GM19328 (cell line): ENCODE results near the gene SIGLEC12.
"Not testable (repeated sequence)": the region's sequence is repeated elsewhere in the genome, so short reads cannot be mapped to it uniquely, and the experiment has no call there.

Source experiments
- ATAC-seq: cut with Tn5 transposase; IDR thresholded peaks from one replicate; pipeline ENCODE4 v1.9.1; 2021; ENCODE audit warnings: mild to moderate bottlenecking, moderate library complexity; ENCODE audit not compliant: unreplicated experiment

SIGLEC12 gene

GRCh38 chr19:51485960-51486660 is 15.5 kb downstream of the SIGLEC12 start:
- no peak for ATAC-seq

- no peak for ATAC-seq
Measured at GRCh38 chr19:51480590-51480989, 21.0 kb downstream of the SIGLEC12 start.

DNA sequence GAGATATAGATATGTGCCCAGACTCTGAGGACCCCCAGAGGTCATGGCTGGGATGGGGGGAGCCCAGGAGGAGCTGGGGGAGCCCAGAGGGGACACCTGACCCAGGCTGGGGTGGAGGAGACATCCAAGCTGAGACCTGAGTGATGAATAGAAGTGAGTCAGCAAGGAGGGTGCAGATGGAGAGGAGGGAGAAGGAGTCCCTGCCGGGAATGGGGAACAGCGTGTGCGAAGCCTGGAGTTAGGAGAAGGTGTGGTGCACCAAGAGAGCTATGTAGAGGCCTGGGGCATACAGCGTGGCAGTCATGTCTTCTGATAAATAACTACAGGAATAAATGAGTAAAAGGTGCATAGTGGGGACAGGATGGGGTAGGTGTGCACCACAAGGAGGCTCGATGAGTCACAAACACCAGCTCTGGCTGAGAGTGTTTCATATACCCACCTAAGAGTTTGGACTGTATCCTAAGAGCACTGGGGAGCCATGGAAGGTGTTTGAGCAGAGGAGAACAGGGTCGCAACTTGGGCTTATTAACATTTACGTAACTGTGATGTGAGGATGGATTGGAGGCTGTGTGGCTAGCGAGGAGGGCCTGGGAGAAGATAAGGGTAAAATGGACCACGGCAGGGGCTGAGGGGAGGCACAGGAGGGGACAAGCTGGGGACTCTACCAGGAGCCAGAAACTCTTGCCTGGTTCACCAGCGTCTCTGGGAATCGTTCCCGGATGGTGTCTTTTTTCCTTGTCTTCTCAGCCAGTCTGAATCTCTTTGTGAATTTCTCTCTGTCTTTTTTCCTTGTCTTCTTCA is 21.9 kb downstream of the SIGLEC12 start:
- ATAC-seq: no peak

DNA sequence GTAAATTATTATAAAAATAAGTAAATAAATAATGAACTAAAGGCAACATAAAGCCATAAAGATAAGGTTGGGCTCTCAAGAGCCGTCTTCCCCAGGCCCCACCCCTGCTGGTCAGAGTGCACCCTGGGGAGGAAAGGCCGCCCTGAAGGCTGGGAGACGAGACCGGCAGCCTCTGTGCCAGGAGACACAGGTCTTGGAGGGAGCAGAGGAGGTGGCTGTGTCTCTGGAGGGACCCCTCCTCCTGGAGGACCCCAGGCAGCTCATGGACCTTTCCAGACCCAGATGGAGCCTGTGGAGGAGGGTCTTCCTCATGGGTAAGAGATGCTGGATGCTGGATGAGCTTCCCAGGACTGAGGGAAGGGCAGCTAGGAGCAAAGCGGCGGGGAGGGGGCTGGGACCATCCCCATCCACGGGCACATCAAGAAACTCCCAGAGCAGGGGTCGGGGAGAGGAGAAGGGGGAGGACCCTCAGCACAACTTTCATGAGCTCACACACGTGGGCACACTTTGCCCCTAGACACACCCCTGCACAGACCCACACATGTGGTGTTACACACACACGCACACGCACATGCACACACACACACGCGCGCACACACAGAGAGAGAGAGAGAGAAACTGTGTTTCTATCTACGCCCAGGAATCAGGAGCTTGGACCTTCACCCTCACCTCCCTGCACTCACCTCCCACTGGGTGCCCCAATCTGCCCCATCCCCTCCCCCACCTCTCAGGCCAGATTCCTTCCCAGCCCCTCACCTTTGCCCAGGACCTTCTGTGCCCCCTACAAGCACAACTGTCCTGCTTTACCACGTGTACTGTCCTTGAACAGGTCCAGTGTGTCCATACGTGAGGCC is 23.0 kb downstream of the SIGLEC12 start, which contains the start of gene CEACAM18:
TSS of gene CEACAM18 (plus strand) at position 159 of the 854 bp plus-strand sequence.
- no peak for ATAC-seq

DNA sequence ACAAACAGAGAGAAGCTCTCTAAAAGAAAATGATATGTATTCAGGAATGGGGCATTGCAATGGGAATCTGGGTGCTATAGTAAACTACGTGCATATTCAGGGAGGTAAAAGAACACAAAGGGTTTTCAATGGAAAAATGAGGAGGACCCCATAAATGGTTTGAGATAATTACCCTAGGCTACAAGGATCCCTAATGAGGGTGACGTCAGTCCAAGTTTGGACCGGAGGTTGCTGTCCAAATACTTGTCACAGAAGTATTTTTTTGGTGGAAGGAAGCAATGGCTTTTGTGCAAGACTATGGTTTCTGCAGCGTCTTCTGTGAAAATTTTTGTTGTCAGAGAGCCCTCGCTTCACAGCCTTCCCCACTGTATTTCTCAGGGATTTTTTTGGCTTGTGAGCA is 24.3 kb downstream of the SIGLEC12 start:
- no peak for ATAC-seq

DNA sequence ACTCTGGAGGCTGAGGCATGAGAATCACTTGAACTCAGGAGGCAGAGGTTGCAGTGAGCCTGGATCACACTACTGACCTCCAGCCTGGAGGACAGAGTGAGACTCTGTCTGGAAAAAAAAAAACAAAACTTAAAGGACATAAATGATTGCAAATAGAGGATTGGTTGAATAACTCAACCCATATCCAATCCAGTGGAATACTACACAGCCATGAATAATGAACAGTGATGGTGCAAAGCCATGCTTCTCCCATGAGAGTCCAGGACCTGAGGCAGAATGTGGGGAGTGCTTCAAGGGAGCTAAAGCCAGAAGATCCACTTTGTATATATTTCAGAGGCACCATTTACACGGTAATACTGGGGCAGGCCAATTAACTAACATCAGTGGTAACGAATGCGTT is 25.4 kb downstream of the SIGLEC12 start:
- ATAC-seq: no peak

DNA sequence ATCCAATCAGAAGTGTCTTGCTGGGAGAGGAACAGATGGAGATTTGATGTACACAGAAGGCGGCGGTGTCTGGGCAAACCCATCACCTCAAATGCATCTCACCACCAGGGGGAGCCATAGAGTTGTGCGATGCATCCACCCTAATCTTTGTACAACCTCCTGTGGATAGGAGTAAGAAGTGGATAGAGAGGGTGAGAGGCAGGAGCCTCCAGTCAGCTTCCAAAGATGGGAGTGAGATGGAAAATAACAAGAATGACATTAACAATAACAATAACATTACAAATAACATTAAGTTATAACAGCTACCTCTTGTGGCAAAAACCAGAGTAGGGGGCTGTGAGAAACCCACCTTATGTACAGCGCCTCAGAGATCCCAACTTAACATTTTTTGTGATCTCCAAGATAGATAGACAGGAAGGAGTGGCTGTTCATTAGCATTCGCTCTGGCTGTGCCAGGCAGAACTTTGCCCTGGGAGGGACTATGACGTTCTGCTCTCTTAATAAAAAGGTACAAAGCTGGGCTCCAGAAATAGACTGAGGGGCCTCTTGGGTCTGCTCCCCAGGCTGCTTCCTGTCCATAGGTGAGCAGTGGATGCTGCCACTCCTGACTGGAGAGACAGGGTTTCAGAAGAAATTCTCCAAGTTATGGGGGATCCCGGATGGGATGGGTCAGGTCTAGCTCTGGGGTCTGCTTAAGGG is 28.4 kb downstream of the SIGLEC12 start:
- no peak for ATAC-seq

DNA sequence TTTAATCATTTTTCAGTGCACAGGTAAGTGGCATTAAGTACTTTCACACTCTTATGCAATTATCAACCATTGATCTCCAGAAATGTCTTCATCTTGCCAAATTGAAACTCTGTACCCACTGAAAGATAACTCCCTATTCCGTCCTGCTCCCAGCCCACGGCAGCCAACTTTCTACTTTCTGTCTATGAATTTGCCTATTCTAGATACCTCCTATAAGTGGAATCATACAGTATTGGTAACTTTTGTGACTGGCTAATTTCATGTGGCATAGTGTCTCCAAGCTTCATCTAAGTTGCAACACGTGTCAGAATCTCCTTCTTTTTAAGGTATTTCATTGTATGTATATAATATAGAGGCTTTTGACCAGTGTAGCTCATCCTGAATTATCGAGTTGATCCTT is 29.0 kb downstream of the SIGLEC12 start:
- ATAC-seq: no peak

DNA sequence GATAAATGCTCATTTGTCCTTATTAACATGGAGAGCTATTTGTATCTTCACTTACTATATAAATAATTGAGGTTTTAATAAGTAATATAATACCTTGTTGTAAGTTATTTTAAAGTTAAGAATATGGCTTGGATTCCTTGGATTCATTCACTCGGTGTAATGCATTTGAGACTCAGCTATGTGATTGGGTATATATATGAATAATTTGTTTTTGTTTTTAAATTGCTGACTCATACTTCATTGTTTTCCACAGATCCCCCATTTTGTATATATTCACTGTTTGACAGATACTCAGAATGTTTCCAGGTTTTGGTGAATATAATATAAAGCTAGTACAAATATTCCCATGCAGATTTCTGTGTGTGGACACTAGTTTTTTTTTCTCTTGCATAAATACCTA is 30.1 kb downstream of the SIGLEC12 start:
- no peak for ATAC-seq

GRCh38 chr19:51470966-51471365 is 30.6 kb downstream of the SIGLEC12 start:
- ATAC-seq: no peak

GRCh38 chr19:51469629-51470028 is 32.0 kb downstream of the SIGLEC12 start:
- ATAC-seq: no peak

- ATAC-seq: no peak
Measured at GRCh38 chr19:51469162-51469561, 32.4 kb downstream of the SIGLEC12 start.

DNA sequence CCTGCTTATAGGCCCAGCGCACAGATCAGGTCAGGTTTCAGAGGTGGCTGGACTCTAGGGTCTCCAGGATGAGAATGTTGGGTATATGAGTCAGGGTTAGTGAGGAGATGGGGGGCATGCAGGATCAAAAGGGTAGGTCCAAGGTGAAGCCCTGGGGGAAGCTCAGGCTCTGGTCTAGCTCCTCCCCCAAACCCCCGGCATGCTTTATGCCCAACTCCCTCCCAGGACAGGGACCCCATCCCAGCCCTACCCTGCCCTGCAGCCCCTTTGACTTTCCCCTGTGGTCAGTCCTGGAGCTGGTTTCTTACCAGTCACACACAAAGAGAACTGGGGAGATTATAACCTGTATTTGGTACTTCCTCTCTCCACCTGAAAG is 33.1 kb downstream of the SIGLEC12 start:
- ATAC-seq: no peak

GRCh38 chr19:51467864-51468544 is 33.6 kb downstream of the SIGLEC12 start:
- no peak for ATAC-seq

DNA sequence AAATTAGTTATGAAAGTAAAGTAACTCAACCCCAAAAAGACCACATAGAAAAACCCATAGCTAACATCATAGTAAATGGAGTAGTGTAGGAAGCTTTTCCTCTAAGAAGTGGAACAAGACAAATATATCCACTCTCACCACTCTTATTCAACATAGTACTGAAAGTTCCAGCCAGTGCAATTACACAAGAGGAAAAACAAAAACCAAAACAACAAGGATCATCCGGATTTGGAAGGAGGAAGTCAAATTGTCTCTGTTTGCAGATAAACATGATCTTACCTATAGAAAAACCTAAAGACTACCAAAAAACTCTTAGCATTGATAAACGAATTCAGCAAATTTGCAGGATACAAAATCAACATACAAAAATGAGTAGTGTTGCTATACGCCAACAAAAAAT is 34.9 kb downstream of the SIGLEC12 start:
- no peak for ATAC-seq

GRCh38 chr19:51463976-51464581 is 37.5 kb downstream of the SIGLEC12 start:
- not testable (repeated sequence) for ATAC-seq

- ATAC-seq: no peak
Measured at GRCh38 chr19:51462681-51463080, 38.9 kb downstream of the SIGLEC12 start.

DNA sequence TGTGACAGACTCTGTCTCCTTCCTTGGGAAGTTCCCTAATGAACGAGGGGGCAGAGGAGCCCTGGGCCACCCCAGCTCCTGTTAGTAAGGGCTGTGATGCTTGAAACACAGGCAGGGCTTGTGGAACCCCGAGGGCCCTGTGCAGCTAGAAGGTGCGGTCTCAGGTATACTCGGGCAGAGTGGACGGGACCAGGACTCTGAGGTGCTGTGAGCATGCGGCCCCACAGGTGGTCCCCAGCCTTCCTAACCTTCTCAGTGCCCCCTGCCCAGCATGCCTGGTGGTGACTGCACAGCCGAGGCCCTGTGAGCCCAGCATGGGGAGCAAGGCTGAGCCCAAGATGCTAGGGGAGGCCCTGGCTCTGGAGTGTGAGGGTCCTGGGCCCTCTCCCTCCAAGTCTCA is 39.3 kb downstream of the SIGLEC12 start:
- ATAC-seq: no peak

GRCh38 chr19:51461723-51462161 is 39.9 kb downstream of the SIGLEC12 start:
- ATAC-seq: no peak
